Hepatic stellate cell (primary cell): Measurements from ENCODE around the gene TADA1.
A peak's percentile ranks its signal among the peaks of the same experiment; 100 is the strongest.

Experiments used
- DNase-seq: peaks from one replicate; pipeline ENCODE4 v3.0.0; 2011; ENCODE audit warnings: low spot score

Gene TADA1, protein sequence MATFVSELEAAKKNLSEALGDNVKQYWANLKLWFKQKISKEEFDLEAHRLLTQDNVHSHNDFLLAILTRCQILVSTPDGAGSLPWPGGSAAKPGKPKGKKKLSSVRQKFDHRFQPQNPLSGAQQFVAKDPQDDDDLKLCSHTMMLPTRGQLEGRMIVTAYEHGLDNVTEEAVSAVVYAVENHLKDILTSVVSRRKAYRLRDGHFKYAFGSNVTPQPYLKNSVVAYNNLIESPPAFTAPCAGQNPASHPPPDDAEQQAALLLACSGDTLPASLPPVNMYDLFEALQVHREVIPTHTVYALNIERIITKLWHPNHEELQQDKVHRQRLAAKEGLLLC

DNA sequence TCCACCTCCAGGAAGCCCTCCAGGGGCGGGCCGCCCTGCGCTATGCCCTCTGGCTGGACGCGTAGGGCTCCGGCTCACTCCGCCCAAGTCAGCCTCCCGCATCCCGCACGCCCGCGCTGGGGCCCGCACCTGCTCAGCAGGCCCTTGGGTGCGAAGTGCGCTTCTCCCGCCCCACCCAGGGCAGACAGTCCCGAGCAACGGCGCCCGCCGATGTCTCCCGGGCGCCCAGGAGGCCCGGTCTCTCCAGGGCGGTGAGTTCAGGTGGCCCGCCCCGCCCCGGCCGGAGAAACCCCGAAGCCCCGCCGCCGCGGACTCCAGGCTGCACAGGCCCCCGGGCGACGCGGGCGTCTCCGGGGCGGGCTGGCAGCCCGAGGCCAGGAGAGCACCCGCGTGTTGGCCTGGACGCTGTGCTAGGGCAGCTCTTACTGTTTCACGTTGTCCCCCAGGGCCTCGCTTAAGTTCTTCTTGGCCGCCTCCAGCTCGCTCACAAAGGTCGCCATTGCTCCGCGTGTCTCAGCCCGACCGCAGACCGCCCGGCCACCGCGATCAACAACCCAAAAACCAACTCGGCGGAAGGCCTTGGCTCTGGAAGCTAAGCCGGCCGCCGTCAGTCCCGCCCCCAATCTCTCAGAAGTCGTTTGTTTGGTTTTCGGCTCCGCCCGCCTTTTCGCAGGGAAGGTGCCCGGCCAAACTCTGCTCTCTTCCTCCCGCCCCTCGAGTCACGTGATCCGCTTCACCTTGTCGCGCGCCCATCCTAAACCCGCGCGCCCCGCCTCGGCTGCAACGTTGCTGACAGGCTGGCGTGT is at the start of gene TADA1:
TADA1 (minus strand) TSS at position 531 of the 806 bp plus-strand sequence; CDS start at position 500, 31 bp downstream.
- peak; percentile 90 for DNase-seq

DNA sequence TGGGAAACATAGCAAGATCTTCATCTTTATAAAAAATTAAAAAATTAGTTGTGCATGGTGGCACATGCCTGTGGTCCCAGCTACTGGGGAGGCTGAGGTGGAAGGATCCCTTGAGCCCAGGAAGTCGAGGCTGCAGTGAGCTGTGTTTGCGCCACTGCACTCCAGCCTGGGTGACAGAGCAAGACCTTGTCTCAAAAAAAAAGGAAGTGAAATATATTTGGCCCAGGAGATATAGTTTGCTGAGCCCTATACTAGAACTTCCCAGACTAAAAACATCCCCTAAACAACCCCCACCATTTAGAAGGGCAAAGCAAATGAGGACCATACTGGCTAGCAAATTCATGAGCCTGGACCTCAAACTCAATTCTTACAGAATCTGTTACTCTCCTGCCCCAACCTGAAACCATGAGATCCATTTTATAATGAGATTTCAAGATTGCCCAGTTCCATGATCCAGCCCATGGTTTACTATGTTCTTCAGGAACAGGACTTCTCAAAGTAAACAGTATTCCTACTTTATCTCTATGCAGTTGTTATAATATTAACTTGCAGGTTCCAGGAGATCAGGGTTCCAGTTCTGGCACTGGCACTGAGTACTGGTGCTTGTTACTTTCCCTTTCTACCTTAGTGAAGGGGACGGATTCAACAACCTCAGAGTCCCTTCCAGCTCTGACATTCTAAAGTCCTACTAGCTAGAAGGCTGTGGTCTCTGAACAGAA is 48.9 kb upstream of the TADA1 start:
- DNase-seq = no peak

DNA sequence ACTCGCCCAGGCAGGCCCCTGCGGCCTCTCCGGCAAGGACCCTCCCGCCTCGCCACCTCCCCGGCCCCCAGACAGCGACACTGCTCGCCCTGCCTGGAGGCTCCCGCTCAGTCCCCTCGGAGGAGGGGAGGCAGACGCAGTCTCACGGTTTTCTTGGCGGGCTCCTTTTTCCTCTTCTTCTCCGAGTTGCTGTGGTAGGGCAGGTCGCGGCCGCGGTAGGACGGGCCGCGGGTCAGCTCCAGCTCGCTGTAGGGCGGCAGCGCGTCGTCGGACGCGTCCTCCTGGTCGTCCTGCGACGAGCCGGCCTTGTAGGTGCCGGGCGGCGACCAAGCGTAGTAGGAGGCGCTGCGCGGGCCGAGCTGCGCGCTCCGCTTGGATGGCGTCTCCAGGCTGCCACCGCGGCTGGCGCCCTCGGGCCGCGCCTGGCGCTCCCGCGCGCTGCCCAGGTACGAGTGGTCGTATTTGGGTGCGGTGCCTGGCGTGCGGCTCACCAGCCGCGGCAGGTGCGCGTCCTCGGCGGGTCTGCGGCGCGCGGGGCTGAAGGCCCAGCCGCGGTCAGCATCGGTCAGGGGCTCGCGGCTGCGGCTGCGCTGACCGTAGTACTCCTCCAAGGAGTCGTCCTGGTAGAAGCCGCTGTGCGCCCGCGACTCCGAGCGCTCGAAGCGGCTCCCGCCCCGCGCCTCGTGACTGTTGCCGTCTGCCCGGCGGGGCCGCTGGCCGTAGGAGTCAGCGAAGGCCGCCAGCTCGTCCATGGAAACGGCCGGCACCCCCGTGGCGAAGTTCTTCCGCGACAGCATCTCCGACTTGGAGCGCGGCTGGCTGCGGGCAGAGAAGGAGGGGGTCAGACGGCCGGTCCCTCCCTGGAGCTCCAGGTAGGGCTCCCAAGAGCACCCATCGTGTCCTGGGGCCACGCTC is 44.8 kb upstream of the TADA1 start:
- DNase-seq = peak; percentile 50

DNA sequence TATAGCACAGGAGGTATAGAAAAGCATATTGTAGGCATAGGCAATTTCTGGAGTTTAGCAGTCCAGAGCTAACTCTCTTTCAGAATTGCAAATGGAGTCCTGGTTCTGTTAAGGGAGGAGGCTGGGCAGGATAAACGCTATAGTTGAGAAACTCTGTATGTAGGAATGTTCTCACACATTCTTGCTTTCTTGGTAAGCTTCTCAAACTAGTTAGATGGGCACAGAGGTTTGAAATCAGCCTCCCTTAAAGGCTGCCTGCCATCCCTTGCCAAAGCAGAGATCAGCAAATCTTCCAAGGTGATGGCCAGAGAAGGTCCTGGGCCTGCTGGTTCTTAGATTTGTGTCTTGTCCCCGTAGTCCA is 42.9 kb upstream of the TADA1 start:
- DNase-seq = no peak

DNA sequence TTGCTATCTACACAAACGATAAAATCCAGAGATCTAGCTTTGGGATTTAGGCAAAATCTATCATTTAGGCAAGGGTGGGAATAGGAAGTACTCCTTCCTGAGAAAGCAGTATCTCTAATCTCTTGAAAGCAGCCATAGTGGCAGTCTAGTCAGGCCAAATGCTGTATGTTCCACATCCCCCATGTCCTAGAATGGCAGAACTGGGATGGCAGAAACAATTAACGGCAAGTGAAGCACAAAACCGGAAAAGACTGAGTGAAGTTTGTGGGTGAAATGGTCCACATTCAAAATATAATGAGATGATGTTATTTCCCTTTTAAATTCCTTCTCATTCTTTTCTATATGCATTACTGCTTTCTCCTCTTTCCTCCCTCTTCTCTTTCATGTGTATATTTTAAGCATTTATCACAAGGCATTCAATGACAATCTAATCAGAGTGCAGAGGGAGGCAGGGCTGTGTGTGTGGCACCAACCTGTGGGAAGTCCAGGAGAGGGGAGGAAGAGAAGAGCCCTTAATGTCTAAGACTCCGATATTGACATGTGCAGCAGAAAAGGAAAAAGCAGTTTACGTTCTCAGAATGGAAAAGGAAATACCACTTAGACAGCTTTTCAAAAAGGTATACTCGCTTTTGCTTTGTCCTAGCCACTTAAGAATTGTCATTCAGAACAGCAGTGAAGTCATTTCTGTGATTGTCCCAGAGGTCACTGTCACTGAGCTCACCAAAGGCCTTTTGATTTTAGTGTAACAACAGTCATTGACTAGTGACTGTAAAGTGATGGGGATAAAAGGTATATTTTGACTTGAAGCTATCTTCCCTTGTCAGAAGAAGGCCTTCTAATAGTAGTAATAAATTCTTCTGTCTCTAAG is 42.3 kb upstream of the TADA1 start:
- DNase-seq = no peak

DNA sequence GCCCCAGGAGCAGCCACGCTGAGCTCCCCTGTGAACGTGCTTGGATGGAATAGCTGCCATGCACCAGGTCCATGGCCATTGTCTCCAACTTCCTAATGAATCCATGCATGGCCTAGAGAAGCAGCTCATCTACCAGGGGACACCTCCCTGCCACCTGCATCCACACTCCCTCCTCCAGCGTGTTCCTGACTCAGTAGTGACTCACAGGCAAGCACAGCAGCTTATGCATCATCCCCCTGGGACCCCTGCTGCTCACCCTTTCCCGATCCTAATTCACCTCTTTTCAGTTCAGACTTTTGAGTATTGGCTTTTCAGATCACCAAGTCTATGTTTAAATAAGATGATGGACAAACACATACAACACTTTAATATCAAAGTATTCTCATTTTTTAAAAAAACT is 39.9 kb upstream of the TADA1 start:
- no peak for DNase-seq

DNA sequence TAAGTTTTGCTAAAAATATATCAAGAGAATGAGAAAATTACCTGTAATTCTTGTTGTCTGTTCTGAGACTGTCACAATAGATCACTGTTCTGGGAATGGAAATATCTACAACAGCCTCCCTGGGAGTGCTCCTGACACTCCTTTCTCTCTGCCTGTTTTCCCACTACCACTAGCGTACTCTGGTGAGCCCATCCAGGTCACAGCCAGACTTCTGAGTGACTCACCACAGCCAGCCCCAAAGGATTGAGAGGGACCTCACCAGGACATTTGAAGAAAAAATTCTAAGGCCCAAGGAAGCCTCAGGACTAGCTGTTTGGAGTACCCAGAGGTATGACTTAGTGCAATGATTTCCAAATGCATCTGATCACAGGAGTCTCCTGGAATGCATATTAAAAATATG is 39.0 kb upstream of the TADA1 start:
- no peak for DNase-seq

DNA sequence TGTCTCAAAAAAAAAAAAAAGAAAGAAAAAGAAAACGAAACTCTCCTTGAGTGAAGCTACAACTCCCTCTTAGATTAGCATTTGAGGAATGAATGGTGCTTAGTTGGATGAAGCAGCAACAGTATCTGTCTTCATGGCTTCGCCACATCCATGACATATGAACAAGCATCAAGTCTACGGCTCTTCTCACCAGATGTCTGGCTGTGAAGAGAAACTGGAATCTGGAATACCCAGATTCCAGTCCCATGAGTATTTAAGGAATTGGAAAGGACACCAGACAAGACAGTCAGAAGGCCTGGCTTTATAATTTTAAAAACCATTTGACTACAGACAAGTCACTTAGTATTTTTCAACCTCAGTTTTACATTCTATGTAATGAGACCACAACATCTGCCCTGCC is 38.0 kb upstream of the TADA1 start:
- no peak for DNase-seq

DNA sequence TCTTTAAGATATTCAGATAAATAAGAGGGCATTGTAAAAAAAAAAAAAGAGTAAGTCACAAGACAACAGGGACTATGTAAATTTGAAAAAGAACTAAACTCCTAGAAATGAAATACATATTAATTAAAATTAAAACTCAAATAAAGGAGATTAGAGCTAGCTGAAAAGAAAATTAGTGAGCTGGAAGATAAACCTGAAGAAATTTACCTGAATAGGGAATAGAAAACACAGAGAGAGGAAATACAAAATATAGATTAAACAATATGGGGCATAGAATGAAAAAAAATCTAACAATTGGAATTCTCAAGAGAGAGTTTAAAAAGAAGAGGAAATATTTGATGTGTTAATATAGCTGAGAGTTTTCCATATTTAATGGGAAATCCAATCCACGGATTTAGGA is 35.6 kb upstream of the TADA1 start:
- DNase-seq = no peak

DNA sequence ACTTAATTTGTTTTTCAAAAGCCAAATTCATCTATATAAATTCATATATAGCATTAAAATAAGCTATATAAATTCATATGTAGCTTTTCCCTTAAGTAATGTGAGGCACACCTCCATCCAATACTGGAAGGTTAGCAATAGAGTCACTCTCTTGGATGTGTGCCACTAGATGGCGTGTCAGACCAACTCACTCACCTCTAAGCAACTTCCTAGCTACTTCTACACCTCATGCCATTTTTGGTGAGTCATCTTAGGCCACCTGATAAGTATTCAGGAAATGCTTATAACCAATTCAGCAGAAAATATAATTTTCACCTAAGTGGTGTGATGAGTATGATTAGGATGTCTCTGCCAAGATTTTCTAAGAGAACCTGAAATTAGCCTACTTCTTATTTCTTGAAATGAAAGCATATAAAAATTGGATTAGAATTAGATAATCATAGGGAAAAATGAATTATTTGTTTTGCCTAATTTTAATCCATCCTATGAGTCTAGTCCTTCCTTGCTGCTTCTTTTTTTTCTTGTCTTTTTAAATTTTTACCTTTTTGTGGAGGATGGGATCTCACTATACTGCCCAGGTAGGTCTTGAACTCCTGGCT is 34.4 kb upstream of the TADA1 start:
- peak; percentile 63 for DNase-seq

DNA sequence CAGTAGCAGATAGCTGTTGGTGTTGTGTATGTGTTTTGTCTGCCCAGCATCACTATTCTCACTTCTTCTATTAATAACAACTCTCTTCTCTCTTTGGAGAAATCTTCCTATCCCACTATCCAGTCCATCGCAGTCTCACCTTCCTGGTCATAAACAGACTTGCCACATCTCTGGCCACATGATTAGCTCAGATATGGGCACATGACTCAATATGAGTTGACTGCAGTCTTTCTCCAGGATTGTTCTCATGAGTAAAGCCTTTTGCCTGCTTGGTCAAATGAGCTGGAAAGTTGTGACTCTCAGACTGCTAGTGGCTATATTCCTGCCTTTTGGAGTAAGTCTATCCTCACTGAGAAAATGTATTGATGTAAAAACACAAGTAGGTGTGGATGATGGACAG is 32.9 kb upstream of the TADA1 start:
- DNase-seq = no peak

DNA sequence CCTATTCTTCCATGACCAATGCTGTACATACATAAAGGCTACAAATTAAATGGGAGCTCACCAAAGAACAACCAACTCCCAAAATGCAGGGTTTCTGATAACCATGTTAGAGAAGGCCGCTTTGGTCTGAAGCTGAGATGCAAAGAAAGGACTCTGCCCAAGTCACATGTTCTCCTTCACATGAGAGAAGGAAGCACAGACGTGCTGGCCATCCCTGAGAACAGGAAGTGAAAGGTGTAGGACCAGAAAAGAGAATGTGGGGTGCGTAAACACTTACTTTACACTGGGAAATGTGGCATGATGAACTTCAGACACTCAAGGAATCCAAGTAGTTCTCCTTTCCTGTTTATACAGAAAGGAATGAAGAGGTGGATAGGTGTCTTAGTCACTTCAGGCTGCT is 31.7 kb upstream of the TADA1 start:
- no peak for DNase-seq

DNA sequence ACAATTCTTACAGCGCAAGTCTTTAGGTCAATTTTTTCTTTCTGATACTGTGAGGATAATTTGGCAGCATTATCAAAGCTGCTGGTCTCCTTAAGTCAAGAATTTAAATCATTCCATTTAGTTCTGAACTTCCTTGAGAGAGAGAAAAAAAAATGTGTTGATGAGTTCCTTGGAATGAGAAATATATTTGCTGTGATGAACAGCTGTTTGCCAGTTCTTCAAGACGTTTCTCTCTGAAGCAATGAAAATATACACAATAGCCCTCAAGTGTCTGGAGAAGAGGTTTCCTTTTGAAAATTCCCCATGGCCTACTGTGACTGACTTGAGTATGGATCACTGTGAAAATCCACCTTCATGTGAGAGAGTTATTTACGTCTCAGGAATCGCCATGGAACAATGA is 31.0 kb upstream of the TADA1 start:
- no peak for DNase-seq

DNA sequence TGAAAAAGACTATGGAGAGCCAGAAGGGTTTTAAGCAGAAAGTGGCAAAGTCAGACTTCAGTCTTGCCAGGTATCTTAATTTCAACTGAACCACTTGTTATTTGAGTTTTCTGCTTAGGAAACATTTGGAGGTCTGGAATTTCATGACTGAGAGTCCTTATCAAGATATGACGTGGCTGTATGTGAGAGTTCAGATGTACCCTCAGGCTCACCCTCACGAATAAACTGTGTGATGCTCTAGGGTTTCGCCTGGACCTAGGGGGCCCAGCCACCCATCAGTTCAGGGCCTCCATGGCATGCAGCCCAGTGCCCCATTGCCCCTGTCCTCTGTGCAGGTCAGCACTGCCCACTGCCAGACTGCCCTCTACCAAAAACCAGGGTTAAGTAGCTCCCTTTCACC is 30.6 kb upstream of the TADA1 start:
- no peak for DNase-seq

DNA sequence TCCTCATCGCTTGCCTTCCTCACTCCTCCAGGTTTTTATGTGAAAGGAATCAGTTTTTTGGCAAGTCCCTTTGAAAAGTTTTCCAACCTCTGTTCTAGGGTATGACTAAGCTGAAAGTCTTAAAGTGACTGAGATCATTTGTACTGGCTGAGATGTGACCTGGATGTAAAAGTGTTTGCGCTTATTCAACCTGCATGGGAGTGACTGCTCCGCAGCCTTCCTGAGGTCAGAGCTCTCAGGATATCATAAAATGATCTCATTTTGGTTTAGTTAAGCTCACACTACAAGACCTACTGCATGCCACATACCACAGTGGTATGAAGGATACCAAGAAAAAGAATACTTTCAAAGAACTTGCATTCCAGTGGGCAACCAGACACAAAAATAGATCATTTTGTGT is 29.8 kb upstream of the TADA1 start:
- peak; percentile 40 for DNase-seq

DNA sequence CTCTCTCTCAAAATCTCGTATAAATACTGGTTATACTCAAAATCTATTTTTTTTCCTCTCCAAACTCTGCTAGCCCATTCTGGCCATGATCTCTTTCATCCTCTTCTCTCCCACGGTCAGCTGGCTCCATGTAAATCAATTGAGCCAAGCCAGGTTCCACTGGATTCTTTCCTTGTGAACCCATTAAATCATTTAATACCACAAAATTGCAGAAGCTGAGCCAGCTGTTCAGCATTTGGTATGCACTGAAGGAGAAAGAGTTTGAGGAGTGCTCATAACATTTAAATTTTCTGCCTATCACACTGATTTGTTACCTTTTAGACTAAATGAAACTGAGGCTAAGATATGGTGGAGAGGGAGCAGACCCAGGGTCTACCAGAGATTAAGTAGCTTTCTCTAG is 29.1 kb upstream of the TADA1 start:
- DNase-seq = no peak

DNA sequence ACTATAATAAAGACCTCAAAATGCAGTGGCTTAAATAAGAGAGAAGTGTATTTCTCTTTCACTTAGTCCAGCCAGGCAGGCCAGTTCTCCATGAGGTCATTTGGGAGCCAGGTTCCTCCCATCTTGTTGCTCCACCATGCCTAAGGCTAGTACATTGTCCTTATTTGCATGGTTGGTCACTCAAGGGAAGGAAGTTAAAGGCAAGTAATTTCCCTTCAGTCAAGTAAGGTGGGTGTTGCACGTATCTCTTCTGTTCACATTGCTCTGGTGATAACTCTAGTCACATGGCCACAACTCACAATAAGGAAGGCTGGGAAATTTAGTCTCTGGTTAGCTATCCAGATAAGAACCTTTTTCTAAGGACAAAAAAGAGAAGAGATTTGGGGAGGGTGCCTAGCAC is 27.2 kb upstream of the TADA1 start:
- DNase-seq = no peak

DNA sequence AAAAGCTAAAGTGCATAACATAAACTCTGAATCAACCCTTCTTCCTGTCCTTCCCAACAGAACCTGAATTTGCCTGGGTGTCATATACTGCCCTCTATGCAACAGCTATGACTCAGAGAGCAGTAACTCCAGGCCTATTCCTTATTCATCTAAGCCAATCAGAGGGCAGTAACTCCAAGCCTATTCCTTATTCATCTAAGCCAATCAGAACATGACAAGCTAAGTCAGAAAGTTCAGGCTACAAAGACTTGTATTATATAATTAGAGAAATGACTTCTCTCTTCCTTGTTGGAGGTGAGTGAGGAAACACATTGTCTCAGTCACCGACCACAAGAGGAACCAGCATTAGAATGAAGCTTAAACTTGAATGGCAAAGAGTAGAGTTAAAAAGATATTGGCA is 26.2 kb upstream of the TADA1 start:
- DNase-seq = no peak

DNA sequence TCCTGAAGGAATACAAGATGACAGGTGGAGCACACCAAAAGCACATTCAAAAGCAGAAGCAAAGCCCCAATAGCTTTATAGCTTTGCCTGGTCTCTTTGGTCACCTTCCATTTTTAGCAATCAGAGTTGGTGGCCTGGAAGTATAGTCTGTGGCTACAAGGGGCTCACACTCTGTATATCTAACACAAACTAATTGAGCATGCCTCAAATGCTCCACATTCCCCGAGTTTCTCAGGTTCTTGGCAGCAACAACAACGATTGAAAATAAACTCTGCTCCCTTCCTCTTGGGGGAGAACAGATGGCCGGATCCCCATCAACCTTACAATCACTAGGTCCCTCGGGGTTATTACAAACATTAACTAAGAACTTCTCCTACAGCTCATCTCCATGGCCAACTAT is 24.9 kb upstream of the TADA1 start:
- DNase-seq = no peak

DNA sequence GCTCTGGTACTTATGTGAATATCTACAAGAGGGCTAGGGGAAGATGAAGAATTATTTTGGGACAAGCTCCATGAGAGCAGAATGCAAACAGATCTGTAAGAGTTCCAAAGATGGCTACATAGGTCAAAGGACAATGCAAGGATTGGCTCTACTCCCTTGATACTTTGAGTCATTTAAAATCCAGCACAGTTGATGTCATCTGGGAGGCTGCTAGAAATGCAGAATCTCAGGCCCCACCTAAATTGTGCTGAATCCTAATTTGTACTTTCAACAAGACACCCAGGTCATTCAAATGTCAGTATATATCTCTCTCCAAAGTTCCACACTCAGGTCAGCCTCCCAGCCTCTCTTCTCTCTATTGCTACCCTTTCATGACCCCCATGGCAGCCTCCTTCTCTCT is 23.7 kb upstream of the TADA1 start:
- no peak for DNase-seq

DNA sequence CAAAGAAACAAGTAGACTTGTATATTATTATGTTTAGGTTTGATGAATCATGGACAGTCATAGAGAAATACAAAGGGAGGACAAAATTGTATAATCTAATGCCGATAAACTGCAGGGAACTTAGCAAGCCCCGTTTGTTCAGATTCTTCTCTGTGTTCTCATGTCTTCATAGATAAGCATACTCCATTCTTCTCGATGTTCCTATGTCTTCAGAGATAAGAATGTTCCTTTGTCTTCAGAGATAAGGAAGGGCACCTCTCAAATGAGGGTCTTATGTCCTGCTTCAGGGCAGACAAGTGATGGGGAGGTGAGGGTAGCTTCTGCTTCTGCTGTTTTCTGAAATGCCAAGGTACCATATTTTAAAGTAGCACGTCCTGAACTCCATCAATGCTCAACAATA is 19.7 kb upstream of the TADA1 start:
- no peak for DNase-seq
